AG09309 (cell line): ENCODE results near the gene GAPVD1.

ENCODE experiments used
- DNase-seq: peaks from one replicate; pipeline ENCODE4 v3.0.0-alpha.2; 2010; ENCODE audit warnings: low read depth
- H3K4me3 ChIP-seq: 2 replicates; pipeline ENCODE4 v1.5.1; 2011; ENCODE audit warnings: mild to moderate bottlenecking, low read depth, low read length, moderate library complexity; ENCODE audit not compliant: control insufficient read depth
- CTCF ChIP-seq: IDR thresholded peaks from 2 replicates; pipeline ENCODE4 v1.5.1; 2011; ENCODE audit warnings: mild to moderate bottlenecking, low read depth, low read length, inconsistent platforms; ENCODE audit not compliant: insufficient read depth, control insufficient read depth; ENCODE audit errors: missing control alignments

GAPVD1 gene

DNA sequence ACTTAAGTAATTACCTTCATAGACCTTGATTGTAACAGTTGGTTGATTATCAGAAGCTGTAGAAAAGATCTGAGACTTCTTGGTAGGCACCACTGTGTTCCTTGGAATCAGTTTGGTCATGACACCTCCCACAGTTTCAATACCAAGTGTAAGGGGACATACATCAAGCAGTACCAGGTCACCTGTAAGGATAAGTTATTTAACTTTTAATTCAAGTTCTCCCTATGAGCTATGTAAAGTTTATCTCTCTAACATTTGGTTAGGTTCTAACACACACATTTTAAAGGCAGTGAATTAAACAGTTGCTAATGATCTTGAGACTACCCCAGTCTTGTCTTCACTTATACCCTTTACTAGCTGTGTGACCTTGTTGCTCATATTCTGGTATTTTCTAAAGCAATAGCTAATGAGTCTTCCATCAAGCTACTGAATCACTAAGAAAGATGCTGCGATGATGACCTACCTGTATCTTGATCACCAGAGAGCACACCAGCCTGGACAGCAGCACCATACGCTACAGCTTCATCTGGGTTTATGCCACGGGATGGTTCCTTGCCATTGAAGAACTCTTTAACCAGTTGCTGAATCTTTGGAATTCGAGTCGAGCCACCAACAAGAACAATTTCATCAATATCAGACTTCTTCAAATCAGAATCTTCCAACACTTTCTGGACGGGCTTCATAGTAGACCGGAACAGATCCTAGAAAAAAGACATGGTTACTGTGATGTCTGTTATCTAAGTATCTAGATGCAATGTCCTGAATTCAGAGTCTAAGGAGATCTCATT, 23.3 kb upstream of the GAPVD1 start:
- no peak for DNase-seq
- peak overlapping the region; percentile 26 for H3K4me3 ChIP-seq
- no peak for TF ChIP-seq CTCF

- no peak for TF ChIP-seq CTCF
- peak overlapping the region; percentile 69 for H3K4me3 ChIP-seq
- DNase-seq = no peak
Observed at GRCh38 chr9:125238915-125239446, 22.6 kb upstream of the GAPVD1 start.

- no peak for DNase-seq
- TF ChIP-seq CTCF = no peak
- peak overlapping the region; percentile 69 for H3K4me3 ChIP-seq
Observed at GRCh38 chr9:125239631-125240597, 21.7 kb upstream of the GAPVD1 start.

GRCh38 chr9:125240649-125240999, 21.0 kb upstream of the GAPVD1 start:
- TF ChIP-seq CTCF = no peak
- H3K4me3 ChIP-seq = peak overlapping the region; percentile 69
- DNase-seq = no peak

- TF ChIP-seq CTCF = peak; percentile 18
- peak; percentile 99 for DNase-seq
- peak within 1 kb of the TSS; percentile 69 for H3K4me3 ChIP-seq
Observed at GRCh38 chr9:125241000-125241862, 20.4 kb upstream of the GAPVD1 start, which contains the start of gene HSPA5. Gene HSPA5 (minus strand): TSS chr9:125241343. CDS start chr9:125241126, 217 bp downstream.
